Neural cell (in vitro differentiated cells): ENCODE results near the gene TMEM231. TPM values are rescaled to one million over a fixed set of nuclear protein-coding genes. Genes with fewer than 3 reads are reported as not detected.
A peak's percentile ranks its signal among the peaks of the same experiment; 100 is the strongest.
"Not testable (repeated sequence)": the region's sequence is repeated elsewhere in the genome, so short reads cannot be mapped to it uniquely, and the experiment has no call there.

Source experiments
- H2AFZ ChIP-seq: fragments of 200-600, 300-800 bp; sonication (generic), shearing (Covaris generic); 2 replicates; pipeline ENCODE4 v1.6.0; 2014; ENCODE audit warnings: low read depth, mild to moderate bottlenecking, antibody characterized with exemption, low read length, moderate library complexity
- H3F3A ChIP-seq: fragments of 200-600 bp; shearing (Covaris generic); 2 replicates; pipeline ENCODE4 v1.6.1; 2016; ENCODE audit warnings: mild to moderate bottlenecking, moderate library complexity, mixed read lengths, antibody characterized with exemption, low read length; ENCODE audit not compliant: insufficient read depth, poor library complexity, severe bottlenecking
- H3K27ac ChIP-seq: fragments of 200-600, 300-800 bp; sonication (generic), shearing (Covaris generic); 2 replicates; pipeline ENCODE4 v1.5.1; 2014; ENCODE audit warnings: mild to moderate bottlenecking, low read length, moderate library complexity
- H3K27me3 ChIP-seq: fragments of 300-800, 200-600 bp; sonication (generic), shearing (Covaris generic); 2 replicates; pipeline ENCODE4 v1.6.0; 2014; ENCODE audit warnings: mild to moderate bottlenecking, low read depth, low read length, moderate library complexity; ENCODE audit not compliant: insufficient read depth
- H3K36me3 ChIP-seq: fragments of 300-800, 200-600 bp; sonication (generic), shearing (Covaris generic); 2 replicates; pipeline ENCODE4 v1.5.1; 2014; ENCODE audit warnings: mild to moderate bottlenecking, antibody characterized with exemption, low read length, moderate library complexity; ENCODE audit not compliant: insufficient read depth
- H3K4me2 ChIP-seq: fragments of 300-800, 200-600 bp; sonication (generic), shearing (Covaris generic); 2 replicates; pipeline ENCODE4 v1.6.0; 2014; ENCODE audit warnings: mild to moderate bottlenecking, low read length
- H3K4me3 ChIP-seq: fragments of 300-800, 200-600 bp; sonication (generic), shearing (Covaris generic); 2 replicates; pipeline ENCODE4 v1.5.1; 2014; ENCODE audit warnings: mild to moderate bottlenecking, low read length, moderate library complexity
- H3K79me2 ChIP-seq: fragments of 200-600 bp; shearing (Covaris generic); replicated peaks from 2 replicates; pipeline ENCODE4 v1.6.0; 2014; ENCODE audit warnings: mild to moderate bottlenecking, low read length, moderate library complexity; ENCODE audit not compliant: insufficient read depth
- H3K9ac ChIP-seq: fragments of 300-800, 200-600 bp; sonication (generic), shearing (Covaris generic); 2 replicates; pipeline ENCODE4 v1.6.1; 2016; ENCODE audit warnings: mild to moderate bottlenecking, low read length, mixed read lengths
- H3K9me2 ChIP-seq: fragments of 200-600 bp; shearing (Covaris generic); 2 replicates; pipeline ENCODE4 v1.6.1; 2016; ENCODE audit warnings: mild to moderate bottlenecking, low read length, mixed read lengths; ENCODE audit not compliant: insufficient read depth
- H3K9me3 ChIP-seq: fragments of 200-600, 300-800 bp; sonication (generic), shearing (Covaris generic); 2 replicates; pipeline ENCODE4 v1.6.1; 2016; ENCODE audit warnings: mild to moderate bottlenecking, mixed run types, low read length, moderate library complexity, mixed read lengths
- H4K20me1 ChIP-seq: fragments of 200-600 bp; shearing (Covaris generic); 2 replicates; pipeline ENCODE4 v1.6.1; 2016; ENCODE audit warnings: mild to moderate bottlenecking, mixed run types; ENCODE audit not compliant: insufficient read depth
- CTCF ChIP-seq: fragments of 450-650 bp; IDR thresholded peaks from 2 replicates; pipeline ENCODE4 v1.5.1; 2014; ENCODE audit warnings: antibody characterized with exemption, mild to moderate bottlenecking, moderate library complexity; ENCODE audit not compliant: poor library complexity, severe bottlenecking
- EP300 ChIP-seq: fragments of 450-650 bp; conservative IDR thresholded peaks from 2 replicates; pipeline ENCODE4 v1.6.1; 2014; ENCODE audit warnings: antibody characterized with exemption, mild to moderate bottlenecking, moderate library complexity; ENCODE audit not compliant: poor library complexity, severe bottlenecking
- EZH2 ChIP-seq: fragments of 200-600, 300-800 bp; shearing (Covaris generic), sonication (generic); IDR thresholded peaks from 2 replicates; pipeline ENCODE4 v1.6.1; 2014; ENCODE audit warnings: antibody characterized with exemption, low read length, borderline replicate concordance, mild to moderate bottlenecking; ENCODE audit not compliant: insufficient read depth, poor library complexity, severe bottlenecking
- MXI1 ChIP-seq: fragments of 450-650 bp; conservative IDR thresholded peaks from 2 replicates; pipeline ENCODE4 v1.6.1; 2014; ENCODE audit warnings: antibody characterized with exemption, mild to moderate bottlenecking; ENCODE audit not compliant: poor library complexity, severe bottlenecking
- POLR2AphosphoS5 ChIP-seq: IDR thresholded peaks from 2 replicates; pipeline ENCODE4 v1.6.1; 2012
- RAD21 ChIP-seq: fragments of 450-650 bp; conservative IDR thresholded peaks from 2 replicates; pipeline ENCODE4 v1.6.1; 2014; ENCODE audit warnings: antibody characterized with exemption, mild to moderate bottlenecking, moderate library complexity
- REST ChIP-seq: IDR thresholded peaks from 2 replicates; pipeline ENCODE4 v1.6.1; 2012; ENCODE audit warnings: borderline replicate concordance
- SMC3 ChIP-seq: fragments of 450-650 bp; conservative IDR thresholded peaks from 2 replicates; pipeline ENCODE4 v1.6.1; 2014; ENCODE audit warnings: antibody characterized with exemption, mild to moderate bottlenecking, moderate library complexity; ENCODE audit not compliant: poor library complexity
- TAF1 ChIP-seq: IDR thresholded peaks from 2 replicates; pipeline ENCODE4 v1.6.1; 2012; ENCODE audit warnings: low read depth
- polyA plus RNA-seq: library from polyadenylated mRNA; depleted of rRNA; stranded (reverse); fragments of >200 nt; gene quantifications from 2 replicates; pipeline ENCODE4 v1.2.3, GENCODE V29; 2014

The TMEM231 gene
- polyA plus RNA-seq, 1 donor from 2014 or later: 19.6 TPM

- H3K27me3 ChIP-seq: no peaks in the 10 kb centered on the region
- H3F3A ChIP-seq: no peaks in the 10 kb centered on the region
- no peaks in the 10 kb centered on the region for H3K79me2 ChIP-seq
- H2AFZ ChIP-seq: no peak overlapping the region
- TF ChIP-seq SMC3 (no peak), REST (no peak), CTCF (no peak), EP300 (no peak), EZH2 (no peak), POLR2AphosphoS5 (no peak)
- no peak overlapping the region for H3K9ac ChIP-seq
- no peaks in the 10 kb centered on the region for H4K20me1 ChIP-seq
- no peak overlapping the region for H3K27ac ChIP-seq
- no peak overlapping the region for H3K4me3 ChIP-seq
- H3K4me2 ChIP-seq: no peak overlapping the region
- H3K9me3 ChIP-seq: no peaks in the 10 kb centered on the region
- no peaks in the 10 kb centered on the region for H3K36me3 ChIP-seq
- no peaks in the 10 kb centered on the region for H3K9me2 ChIP-seq
Observed at GRCh38 chr16:75519175-75519574, 36.9 kb downstream of the TMEM231 start.

GRCh38 chr16:75516189-75516966, 39.7 kb downstream of the TMEM231 start:
- Histone ChIP-seq H3K4me2 (peak overlapping the region; percentile 92), H3K27ac (peak overlapping the region; percentile 72), H3K4me3 (peak overlapping the region; percentile 75), H3K9ac (peak overlapping the region; percentile 85), H2AFZ (peak overlapping the region; percentile 94)
- not testable (repeated sequence) for H3K27me3 ChIP-seq, H3K79me2 ChIP-seq, H4K20me1 ChIP-seq, H3F3A ChIP-seq, H3K36me3 ChIP-seq, H3K9me3 ChIP-seq, H3K9me2 ChIP-seq

- Histone ChIP-seq H3F3A (no peaks in the 10 kb centered on the region), H3K9me2 (no peaks in the 10 kb centered on the region), H3K9me3 (no peaks in the 10 kb centered on the region), H3K36me3 (no peaks in the 10 kb centered on the region), H3K4me2 (no peak overlapping the region), H3K79me2 (no peaks in the 10 kb centered on the region), H3K9ac (no peak overlapping the region), H2AFZ (no peak overlapping the region), H3K27me3 (no peaks in the 10 kb centered on the region), H3K4me3 (no peak overlapping the region), H4K20me1 (no peaks in the 10 kb centered on the region), H3K27ac (no peak overlapping the region)
- TF ChIP-seq MXI1 (no peak), SMC3 (no peak), EZH2 (no peak), CTCF (no peak), EP300 (no peak), RAD21 (no peak), REST (no peak), POLR2AphosphoS5 (no peak), TAF1 (no peak)
Observed at GRCh38 chr16:75514296-75514695, 41.8 kb downstream of the TMEM231 start.
